ENCODE data around the gene ZNF793. TPM values are rescaled to one million over a fixed set of nuclear protein-coding genes. Genes with fewer than 3 reads are reported as not detected.

Gene ZNF793
- polyA plus RNA-seq, 1 donor (not counting 4 experiments of a cell fraction or from before 2014, with no cell fraction given) = 6.8 TPM

- Histone ChIP-seq H3K4me2 (ENCODE audit: control insufficient read depth, extremely low read depth, insufficient read depth, low read depth, low read length) (peak overlapping the region; percentile 95), H2AFZ (ENCODE audit: control insufficient read depth, low read length) (peak overlapping the region; percentile 99), H3K9me3 (ENCODE audit: control insufficient read depth, low read depth, low read length) (no peaks in the 10 kb centered on the region), H3K9me1 (ENCODE audit: control insufficient read depth, extremely low read depth, insufficient read depth, low read length) (no peaks in the 10 kb centered on the region), H4K20me1 (ENCODE audit: control insufficient read depth, extremely low read depth, insufficient read depth, low read length) (no peaks in the 10 kb centered on the region), H3K27ac (ENCODE audit: control insufficient read depth, insufficient read depth, low read length) (peak overlapping the region; percentile 97), H3K79me2 (ENCODE audit: control insufficient read depth, insufficient read depth, low read length) (peaks cover 13% of the 10 kb centered on the region), H3K4me1 (ENCODE audit: control insufficient read depth, extremely low read depth, insufficient read depth, low read length) (peaks cover 5% of the 10 kb centered on the region), H3K9ac (ENCODE audit: control insufficient read depth, extremely low read depth, insufficient read depth, low read length) (peak overlapping the region; percentile 95), H3K36me3 (ENCODE audit: control insufficient read depth in 2 of 2, extremely low read depth in 1 of 2, insufficient read depth in 2 of 2, low read length in 2 of 2) (peaks cover 2 to 3% of the 10 kb centered on the region in 2 experiments), H3K4me3 (ENCODE audit: control insufficient read depth in 2 of 3, extremely low read depth in 1 of 3, insufficient read depth in 2 of 3, low read depth in 1 of 3, low read length in 3 of 3) (peak overlapping the region; percentile 55 to 90 (median 73)), H3K27me3 (ENCODE audit: control insufficient read depth, extremely low read depth, insufficient read depth, low read length) (no peaks in the 10 kb centered on the region)
- TF ChIP-seq EZH2 (IDR thresholded peaks at IDR 0.05; ENCODE audit: low read length) = no peak
- no peak for TF ChIP-seq CTCF (optimal IDR thresholded peaks at IDR 0.05 in 1 of 3, IDR thresholded peaks at IDR 0.05 in 1 of 3, conservative IDR thresholded peaks at IDR 0.05 in 1 of 3; ENCODE audit: extremely low read depth in 1 of 3, insufficient read depth in 2 of 3, low read length in 3 of 3)
- DNase-seq (ENCODE audit: low read depth, low spot score) = no peak
- no peak for FAIRE-seq
- dilution Hi-C loops (cut with MboI; ENCODE audit: extremely low pct_ligation_motif_present, low sequenced_read_pairs) = no loop called here
These were observed 377 bp downstream of the ZNF793 start for GRCh38 chr19:37507167-37507464.

- Histone ChIP-seq H3K9ac (ENCODE audit: control insufficient read depth, extremely low read depth, insufficient read depth, low read length) (no peak overlapping the region), H4K20me1 (ENCODE audit: control insufficient read depth, extremely low read depth, insufficient read depth, low read length) (no peaks in the 10 kb centered on the region), H3K9me3 (ENCODE audit: control insufficient read depth, low read depth, low read length) (no peaks in the 10 kb centered on the region), H2AFZ (ENCODE audit: control insufficient read depth, low read length) (no peak overlapping the region), H3K4me2 (ENCODE audit: control insufficient read depth, extremely low read depth, insufficient read depth, low read depth, low read length) (no peak overlapping the region), H3K27ac (ENCODE audit: control insufficient read depth, insufficient read depth, low read length) (no peak overlapping the region), H3K79me2 (ENCODE audit: control insufficient read depth, insufficient read depth, low read length) (peaks cover 13% of the 10 kb centered on the region), H3K36me3 (ENCODE audit: control insufficient read depth in 2 of 2, extremely low read depth in 1 of 2, insufficient read depth in 2 of 2, low read length in 2 of 2) (peaks cover 2 to 3% of the 10 kb centered on the region in 2 experiments), H3K4me1 (ENCODE audit: control insufficient read depth, extremely low read depth, insufficient read depth, low read length) (no peaks in the 10 kb centered on the region), H3K4me3 (ENCODE audit: control insufficient read depth in 2 of 3, extremely low read depth in 1 of 3, insufficient read depth in 2 of 3, low read depth in 1 of 3, low read length in 3 of 3) (no peak overlapping the region), H3K9me1 (ENCODE audit: control insufficient read depth, extremely low read depth, insufficient read depth, low read length) (no peaks in the 10 kb centered on the region), H3K27me3 (ENCODE audit: control insufficient read depth, extremely low read depth, insufficient read depth, low read length) (no peaks in the 10 kb centered on the region)
- no peak for TF ChIP-seq CTCF (optimal IDR thresholded peaks at IDR 0.05 in 1 of 3, IDR thresholded peaks at IDR 0.05 in 1 of 3, conservative IDR thresholded peaks at IDR 0.05 in 1 of 3; ENCODE audit: extremely low read depth in 1 of 3, insufficient read depth in 2 of 3, low read length in 3 of 3)
- TF ChIP-seq EZH2 (IDR thresholded peaks at IDR 0.05; ENCODE audit: low read length) = no peak
- dilution Hi-C loops (cut with MboI; ENCODE audit: extremely low pct_ligation_motif_present, low sequenced_read_pairs) = no loop called here
- no peak for DNase-seq (ENCODE audit: low read depth, low spot score)
- FAIRE-seq = no peak
These were observed 4.4 kb downstream of the ZNF793 start for GRCh38 chr19:37511186-37511585.

Measured in keratinocyte (primary cell).